ENCODE results near the gene CHRDL2.

CHRDL2 gene

DNA sequence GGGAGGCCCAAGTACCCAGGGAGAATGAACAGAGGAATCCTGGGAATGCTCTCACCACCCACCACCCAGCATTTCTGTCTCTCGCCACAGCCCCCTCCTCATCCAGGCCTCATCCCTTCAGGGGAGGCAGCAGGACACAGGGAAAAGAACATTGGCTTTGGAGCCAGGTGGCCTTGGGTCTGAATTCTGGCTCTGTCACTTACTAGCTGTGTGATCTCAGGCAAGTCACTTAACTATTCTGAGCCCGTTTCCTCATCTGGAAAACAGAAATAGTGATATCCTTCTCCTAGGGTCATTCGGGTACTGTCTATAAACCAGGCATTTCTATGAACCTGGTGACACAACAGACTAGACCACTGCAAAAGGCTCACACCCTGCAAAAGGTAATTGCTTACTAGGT, 22.1 kb downstream of the CHRDL2 start:
- FAIRE-seq: no peak

DNA sequence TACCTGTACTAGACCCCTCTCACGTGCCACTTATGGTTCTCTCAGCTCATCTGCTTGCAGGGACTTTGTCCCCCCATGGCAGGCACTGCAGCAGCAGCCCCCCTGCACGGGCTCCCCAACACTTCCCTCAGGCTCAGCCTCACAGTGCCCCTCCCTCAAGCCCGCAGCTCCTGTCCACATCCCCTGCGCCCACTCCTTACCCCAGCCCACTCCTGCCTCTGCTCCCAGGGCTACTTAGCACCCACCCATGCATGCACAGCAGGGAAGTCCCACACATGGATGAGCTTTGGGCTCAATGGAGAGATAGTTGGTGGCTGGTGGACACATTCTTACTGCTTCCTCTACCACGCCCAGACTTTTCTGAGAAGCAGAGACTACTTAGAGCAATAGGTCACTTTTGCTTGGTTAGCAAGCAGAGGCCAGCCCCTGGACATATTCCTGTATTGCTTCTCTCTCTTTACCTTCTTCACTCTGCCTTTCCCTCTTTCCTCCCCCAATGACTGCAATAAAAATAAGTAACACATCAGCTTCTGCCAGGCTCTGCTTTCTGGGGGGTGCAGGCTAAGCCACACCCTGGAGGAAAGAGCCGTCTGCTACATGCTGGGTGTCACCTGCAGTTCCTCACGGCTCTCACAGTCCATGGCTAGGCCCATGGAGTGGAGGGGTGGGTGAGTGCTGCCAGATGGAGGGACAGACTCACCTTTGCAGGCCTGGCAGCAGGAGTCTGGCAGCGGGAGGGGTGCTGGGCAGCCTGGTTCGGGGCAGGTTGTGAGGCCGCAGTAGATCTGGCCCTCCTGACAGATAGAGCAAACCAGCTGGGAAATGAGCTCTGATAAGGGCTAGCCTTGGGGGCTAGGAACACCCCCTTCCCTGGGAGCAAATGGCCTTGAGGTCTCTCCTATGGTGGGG, 23.4 kb downstream of the CHRDL2 start:
- FAIRE-seq: no peak

DNA sequence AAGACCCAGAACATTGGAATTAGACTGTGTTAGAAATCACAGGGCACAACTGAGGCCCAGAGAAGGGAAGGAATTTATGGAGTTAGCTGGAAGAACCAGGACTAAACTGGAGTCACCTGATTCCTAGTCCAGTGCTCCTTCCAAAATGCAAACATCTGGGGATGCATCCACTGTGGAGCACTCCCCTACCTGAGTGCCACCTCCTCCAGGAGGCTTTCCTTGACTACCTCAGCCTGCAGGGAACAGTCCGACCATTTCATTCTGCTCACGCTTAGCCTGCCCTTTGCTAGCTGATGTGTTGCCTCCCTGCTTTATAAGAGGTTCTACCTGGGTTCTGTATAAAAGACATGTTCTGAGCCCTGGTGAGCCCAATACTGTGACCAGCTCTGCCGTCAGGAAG, 24.0 kb downstream of the CHRDL2 start:
- FAIRE-seq: no peak

DNA sequence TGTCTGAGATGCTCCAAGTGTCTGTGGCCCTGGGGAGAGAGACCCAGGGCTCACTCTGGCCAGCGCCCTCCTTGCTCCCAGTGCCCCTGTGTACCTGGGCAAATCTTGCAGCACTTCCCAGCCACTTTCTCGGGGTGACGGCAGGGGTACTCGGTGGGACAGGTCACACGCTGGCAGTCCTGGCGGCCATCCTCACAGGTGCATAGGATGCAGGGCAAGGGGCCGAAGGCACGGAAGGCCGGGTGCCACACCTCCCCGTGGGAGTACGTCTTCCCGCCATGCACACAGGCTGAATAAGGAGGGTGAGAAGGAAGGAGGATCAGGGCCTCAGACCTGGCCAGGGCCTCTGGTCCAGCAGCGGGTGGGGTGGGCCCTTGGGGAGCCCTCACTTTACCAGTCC, 28.0 kb downstream of the CHRDL2 start:
- no peak for FAIRE-seq

DNA sequence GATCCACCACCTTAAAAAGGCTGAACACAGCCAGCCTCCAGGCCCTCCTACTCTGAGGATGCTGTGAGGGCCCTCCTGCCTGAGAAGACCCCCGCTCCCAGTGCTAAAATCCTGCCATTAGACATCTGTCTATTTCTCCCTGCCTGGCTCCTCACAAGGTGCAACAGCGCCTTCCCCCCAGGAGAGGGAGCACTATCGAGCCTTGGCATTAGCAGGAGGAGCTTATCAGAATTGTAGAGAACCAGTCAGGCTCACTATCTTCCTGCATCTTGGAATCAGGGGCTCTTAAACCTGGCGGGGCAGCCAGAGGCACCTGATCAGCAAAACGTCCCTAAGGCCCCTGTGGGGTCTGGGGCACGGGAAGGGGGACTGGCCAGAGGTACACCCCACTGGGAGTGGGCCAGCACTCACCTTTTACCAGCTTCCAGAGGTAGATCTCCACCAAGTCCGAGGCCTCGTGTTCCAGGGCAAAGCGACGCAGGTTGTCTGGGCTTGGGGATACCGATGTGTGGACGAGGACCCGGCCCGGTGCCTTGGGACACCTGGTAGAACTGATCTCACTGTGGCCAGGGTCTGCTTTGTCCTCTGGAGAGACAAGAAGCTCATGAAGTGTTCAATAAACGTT, 28.7 kb downstream of the CHRDL2 start:
- no peak for FAIRE-seq

DNA sequence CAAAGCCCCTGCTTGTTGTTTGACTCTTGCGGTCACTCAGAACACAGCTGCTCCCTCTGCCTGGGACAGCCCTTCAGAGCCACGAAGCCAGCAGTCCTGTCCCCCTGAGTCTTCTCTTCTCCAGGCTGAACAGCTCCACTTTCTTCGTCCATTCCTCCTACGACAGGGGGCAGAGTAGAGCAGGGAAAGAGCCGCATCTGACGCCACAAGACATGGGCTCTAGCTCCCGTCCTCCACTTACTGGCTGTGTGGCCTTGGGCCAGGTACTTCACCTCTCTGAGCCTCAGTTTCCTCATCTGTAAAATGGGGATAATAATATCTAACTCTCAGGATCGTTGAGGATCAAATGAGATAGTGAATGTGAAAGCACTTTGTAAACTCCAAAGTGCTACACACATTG, 29.9 kb downstream of the CHRDL2 start:
- no peak for FAIRE-seq

DNA sequence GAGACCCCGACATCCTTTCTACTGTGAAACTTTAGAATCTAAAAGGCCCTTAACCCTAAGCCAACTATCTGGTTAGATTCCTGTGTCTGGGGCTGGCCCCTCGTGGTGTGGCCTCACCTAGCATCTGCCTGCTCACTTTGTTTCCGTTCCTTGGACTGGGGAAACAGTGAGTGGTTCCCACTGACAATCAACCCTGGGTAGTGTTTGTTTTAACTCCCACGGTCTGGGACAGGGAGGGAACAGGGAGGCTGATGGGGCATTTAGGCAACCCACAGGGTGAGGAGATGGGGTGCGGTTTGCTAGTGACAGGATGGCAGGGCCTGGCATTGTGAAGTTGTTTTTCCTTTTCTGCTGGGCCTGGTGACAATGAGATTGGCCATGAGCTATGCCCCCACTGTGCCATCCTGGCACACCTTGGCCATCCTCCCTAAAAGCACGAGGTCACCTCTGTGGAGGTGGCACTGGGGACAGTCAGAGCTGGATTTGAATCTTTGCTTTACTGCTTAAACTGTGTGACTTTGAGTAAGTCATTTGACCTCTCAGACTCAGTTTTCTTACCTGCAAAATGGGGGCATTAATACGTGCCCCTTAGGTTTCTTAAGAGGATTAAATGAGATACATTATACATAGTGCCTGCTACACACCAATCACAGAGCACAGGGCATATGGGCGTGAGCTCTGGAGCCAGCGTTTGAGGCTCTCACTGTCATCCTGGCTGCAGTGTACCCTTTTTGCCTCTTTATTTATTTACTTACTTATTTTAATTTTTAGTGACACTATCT, 31.4 kb downstream of the CHRDL2 start:
- FAIRE-seq: no peak

DNA sequence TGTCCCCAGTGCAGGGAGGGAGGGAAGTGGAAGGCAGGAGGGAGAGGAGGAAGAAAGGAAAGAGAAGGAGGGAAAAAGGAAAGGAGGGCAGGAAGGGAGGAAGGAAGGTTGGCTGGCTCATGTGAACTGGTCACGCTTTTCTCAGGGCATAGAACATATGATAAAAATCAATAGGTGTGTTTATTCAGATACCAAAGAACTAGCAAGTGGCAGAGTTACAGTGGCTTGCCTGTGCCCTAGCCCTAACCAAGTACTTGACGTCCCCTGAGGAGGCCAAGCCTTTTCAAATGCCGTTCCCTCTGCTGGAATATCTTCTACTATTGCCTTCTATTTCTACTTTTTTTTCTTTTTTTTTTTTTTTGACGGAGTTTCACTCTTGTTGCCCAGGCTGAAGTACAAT, 33.5 kb downstream of the CHRDL2 start:
- no peak for FAIRE-seq

DNA sequence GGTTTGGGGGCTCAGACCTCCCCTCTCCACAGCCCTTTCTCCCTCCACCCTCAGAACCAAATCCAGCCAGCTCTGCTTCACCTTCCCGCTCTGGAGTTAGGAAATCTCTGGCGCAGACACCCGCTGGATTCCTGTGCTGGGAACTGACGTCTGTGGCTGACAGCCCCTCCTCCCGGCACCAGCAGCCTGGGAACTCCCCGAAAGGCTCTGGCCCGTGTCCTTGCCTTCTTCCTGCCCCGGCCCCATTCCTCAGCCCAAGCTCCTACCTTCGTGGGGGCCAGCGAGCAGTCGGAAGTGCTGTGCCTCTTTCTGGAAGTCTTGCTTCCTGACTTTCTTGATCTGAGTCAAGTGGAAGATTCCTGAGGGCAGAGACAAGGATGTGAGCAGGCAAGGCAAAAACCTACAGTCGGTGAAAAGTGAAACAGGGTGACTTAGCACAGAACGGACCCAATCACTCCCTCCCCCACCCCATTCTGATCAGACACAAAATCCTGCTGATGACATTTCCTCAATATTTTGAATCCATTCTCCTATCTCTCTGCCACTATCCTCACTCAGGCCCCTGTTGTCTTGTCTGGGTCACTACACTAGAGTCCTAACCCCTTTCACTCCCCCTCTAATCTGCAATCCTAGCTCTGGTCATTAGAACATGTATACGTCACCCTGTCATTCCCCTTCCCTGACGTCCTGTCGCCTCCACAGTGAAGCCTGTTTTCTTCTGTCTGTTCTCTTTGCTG, 34.1 kb downstream of the CHRDL2 start:
- no peak for FAIRE-seq

DNA sequence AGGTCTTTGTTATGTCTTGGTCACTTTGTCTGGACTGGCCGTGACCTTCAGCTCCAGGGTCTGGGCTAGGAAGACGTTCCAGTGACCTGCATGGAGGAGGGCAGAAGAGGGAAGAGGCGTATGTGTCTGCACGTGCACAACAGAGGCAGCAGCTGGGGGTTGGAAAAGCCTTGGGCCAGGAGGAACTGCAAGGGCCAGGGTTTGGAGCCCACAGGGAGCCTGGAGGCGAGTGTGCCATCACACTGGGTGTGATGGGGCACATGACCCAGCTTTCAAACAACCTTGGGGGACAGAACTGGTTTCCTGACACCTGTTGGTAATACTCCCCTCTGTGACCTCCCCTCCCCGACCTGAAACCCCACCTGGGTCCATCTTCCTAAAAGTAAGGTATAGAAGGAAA, 34.7 kb downstream of the CHRDL2 start:
- no peak for FAIRE-seq

DNA sequence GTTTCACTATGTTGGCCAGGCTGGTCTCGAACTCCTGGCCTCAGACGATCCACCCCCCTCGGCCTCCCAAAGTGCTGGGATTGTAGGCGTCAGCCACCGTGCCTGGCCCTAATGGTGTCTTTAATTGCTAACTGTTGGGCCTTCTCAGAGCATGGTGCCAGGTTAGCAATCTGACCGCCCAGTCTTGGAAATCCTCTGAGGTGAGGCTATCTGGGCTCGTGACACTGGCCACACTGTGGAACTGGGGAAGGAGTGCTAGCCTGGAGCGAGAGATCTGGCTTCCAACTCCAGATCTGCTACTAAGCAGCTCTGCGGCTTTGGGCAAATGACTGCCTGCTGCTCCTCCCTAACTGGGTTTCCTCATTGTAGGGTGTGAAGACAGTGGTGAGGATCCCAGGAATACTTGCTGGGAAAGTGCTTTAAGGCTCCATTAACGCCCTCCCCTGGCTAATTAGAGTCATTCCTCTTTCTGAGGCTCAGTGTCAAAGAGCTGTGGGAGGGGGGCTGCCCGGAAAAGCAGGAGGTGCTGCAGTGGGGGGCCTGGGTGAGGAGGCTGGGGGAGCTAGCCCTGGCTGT, 35.4 kb downstream of the CHRDL2 start:
- FAIRE-seq: no peak

DNA sequence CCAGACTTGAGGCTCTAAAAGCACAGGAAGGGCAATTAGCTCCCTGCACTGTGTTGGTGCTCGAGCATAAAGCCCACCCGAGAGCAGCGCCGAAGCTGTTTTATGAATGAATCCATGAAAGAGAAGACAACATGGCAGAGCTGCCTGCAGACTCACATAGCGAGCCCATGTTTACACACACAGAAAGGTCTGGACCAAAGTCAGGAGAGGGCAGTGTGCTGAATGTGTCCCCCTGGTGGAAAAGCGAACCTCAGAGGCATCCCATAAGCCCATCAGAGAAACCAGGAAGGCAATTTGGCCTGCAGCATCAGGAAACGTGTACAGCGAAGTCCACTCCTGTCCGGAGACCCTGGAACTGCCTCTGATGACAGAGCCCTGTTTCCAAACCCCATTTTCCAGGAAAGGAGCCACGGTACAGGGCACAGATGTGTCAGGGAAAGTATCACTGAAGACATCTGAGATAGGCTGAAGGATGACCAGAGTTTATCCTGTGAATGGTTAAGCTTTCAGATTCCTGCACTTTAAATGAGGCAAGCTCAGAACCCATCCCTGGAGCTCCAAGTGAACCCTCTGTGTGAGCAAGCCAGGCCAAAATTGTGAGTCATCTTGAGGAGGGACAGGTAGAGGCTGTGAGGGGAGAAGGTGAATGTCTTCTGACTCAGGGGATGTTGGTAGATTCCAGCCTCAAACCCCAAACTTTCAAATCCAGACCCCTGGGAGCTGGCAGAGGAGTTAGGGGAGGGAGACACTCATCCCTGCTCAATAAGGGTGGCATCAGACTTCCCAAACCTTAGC, 36.9 kb downstream of the CHRDL2 start:
- no peak for FAIRE-seq

DNA sequence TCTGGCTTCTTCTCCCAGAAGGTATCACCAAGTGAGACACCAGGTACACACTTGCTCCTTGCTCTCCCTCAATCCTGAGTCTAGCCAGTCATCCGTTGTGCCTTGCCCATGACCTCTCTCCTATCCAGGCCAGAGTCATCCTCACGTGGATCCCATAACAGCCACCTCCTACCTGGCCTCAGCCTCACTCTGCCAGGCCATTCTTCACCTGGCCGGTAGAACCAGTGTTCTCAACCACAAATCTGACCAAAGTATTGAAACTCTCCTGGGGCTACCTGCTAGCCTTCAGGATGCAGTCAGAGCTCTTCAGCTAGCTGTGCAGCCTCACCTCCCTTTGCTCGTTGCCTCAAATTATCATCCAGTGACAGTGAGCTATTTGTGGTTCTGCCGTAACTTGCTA, 37.7 kb downstream of the CHRDL2 start:
- FAIRE-seq: no peak

DNA sequence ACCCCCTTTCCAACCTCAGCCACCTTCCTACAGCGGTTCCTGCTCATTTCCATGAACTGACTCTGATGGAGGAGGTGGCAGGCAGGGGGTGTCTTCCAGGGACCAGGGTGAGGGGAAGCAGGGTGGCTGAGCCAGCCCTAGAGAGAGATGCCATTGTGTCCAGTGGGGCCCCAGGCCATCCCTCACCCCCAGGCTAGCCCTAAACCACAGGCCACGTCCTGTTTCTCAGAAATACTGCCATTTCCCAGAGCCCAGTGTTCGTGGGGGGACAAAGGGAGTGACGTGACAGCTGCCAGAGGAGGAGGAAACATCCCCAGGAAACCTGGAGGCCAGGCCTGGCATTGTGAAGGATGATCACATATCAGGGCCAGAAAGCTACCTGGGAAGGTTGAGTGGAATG, 39.5 kb downstream of the CHRDL2 start:
- no peak for FAIRE-seq

DNA sequence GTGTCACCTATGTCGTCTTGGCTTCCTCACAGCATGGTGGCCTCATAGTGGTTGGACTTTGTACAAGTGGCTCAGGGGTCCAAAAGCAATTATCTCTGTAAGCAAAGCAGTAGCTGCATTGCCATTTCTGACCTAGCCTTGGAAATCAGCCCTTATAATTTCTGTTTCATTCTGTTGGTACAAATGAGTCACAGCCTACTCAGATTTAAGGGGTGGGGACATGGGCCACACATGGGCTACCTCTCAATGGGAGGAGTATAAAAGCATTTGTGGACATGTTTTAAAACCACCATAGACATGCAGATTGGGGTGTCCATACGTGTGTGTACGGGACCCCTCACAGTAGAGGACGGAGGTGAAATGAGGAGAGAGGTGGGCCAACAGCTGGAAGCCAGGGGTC, 41.6 kb downstream of the CHRDL2 start:
- FAIRE-seq: no peak

DNA sequence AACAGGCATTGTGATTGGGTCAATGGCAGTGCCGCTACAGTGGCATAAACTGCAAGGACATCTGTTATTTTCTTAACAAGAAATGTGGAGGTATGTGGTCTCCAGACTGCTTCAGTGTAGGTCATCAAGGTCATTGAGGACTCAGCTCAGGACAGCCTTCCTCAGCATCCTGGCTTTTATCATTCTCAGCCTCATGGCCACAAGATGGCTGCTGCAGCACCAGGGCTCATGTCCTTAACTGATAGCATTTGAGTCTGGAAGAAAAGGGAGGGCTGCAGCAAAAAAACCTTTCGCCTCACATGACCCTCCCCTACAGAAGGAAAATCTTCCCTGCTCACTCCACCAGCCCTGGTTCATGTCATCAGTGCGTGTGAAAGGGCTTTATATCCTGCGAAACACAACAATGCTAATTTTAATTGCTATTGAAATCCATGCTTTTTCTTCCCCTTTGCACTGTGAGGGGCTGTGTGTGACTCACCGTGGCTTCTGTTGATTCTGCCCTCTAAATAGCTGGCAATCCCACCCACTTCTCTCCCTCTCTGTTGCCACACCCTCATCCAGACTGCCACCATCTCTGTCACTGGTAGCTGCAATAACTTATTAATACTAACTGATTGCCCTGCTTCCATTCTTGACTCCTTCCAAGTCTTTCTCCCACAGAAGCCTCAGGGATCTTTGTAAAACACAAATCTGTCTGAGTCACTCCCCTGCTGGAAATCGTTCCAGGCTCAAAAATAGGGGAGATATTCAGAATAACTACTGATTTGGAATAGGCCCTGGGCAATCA, 43.8 kb downstream of the CHRDL2 start:
- FAIRE-seq: no peak

DNA sequence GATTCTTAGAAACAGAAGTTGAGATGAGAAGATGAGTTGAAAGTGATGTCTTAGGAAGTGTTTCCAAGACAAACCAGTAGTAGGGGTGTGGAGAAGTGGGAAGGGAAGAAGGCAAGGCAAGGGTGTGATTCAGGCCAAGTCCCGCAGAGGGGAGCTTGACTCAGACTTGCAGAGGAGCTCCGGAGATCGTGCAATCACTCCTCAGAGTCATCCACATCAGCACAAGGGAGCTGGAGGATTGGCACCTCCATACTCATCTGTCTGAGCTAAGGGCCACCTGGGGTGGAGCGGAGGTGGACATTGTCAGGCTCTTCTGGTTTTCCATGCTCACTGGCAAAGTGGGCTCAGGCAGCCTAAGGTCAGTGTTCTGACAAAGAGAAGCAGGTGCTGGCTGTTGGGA, 44.4 kb downstream of the CHRDL2 start:
- FAIRE-seq: no peak

DNA sequence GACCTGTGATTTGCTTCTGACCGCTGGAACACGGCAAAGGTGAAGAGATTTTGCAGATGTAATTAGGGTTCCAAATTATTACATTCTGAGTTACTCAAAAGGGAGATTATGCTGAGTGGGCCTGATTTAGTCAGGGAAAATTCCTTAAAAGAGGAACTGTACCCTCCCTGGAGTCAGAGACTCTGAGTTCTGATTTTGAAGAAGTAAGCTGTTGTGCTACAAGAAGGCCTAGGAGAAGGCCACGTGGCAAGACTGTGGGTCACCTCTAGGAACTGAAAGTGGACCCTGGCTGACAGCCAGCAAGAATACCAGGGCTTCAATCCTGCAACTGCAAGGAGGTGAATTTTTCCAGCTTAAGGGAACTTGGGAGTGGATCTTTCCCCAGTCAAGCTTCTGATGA, 45.3 kb downstream of the CHRDL2 start:
- no peak for FAIRE-seq

DNA sequence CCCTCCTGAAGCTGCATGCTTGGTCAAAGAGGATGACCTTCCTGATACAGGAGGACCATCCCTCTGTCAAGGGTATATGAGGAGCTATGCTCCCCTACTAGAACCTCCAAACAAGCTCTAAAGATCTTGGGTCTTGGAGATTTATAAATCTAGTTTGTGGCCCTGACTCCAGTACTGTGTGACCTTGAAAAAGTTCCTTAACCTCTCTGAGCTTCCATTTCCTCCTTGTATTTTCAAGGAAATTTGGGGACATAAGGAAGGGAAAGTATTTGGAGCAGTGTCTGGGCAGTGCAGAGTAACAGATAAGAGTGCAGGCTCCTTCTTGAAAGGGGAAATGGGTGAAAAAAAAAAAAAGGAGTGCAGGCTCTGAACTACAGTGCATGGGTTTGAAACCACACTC, 45.9 kb downstream of the CHRDL2 start:
- no peak for FAIRE-seq

DNA sequence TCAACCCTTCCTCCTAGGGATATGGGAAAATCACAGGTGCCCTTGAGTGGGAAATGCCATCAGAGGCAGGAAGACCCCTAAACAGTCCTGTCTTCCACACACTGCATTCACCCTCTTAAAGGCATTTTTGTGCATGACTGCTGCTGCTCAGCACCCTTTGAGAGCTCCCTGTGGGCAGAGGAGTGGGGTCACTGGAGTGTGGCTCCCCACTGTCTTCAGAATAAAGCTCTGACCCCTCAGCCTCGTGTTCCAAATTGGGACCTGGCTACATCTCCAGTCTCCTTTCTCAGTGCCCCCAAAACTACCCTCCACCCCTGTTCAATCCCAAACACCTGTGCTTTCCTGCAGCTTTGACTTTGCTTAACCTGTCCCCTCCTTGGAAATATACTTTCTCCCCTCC, 46.6 kb downstream of the CHRDL2 start:
- no peak for FAIRE-seq

DNA sequence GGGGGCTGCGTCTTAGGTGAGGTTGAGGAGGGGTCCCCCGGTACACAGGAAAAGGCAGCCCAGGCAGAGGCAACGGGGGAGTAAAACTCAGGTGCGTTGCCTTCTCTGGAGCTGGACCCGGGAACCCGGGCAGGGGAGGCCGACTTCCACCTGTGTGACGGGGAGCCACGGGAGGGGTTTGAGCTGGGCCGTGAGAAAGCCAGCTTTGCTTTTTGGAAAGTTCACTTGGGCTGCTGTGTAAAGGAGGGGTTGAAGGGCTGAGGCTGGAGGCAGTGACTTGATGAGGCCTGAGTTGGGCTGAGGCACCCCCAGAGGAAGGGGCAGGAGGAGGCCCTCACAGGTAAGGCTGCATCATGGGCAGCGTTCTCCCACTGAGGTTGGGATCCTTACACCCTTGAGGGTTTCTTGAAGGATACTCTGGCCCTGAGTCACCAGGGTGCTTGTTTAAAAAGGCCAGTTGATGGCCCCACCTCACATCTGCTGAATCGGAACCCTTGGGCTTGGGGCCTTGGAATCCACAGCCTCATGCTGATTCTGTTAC, 47.2 kb downstream of the CHRDL2 start:
- no peak for FAIRE-seq
